ENCODE results near the gene CCDC154. TPM values are rescaled to one million over a fixed set of nuclear protein-coding genes. Genes with fewer than 3 reads are reported as not detected.

Gene CCDC154
- total and polyA plus RNA-seq, 2 experiments from 2014 or later = 0.18 TPM; not detected in 1

DNA sequence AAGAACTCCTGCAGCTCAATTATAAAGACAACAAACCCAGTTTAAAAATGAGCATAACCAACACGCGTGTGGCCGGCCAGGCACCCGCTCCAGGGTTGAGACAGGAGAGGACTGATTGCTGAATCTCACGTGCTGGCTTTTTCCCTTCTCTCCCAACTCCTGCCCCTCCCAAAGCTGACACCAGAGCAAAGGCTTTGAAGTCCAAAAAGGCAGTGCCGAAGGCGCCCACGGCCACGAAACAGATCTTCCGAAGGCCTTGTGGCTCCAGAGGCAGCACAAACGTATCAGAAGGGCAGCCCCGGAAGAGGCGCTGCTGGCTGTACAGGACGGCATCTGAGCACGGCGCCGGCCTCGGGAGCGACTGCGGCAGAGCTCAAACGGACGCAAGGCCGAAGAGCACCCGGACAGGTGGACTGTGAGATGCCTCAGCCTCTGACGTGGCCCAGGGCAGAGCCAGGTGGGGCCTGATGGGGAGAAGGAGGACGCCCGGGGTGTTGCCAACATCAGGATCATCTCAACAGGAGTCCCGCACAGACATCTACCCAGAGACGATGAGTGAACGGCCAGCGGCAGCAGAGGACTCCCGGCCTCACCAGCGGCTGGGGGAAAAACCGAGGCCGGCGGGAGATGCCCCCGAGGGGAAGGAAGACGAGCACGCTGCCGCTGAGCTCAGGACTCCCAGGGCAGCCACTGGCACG is 20.0 kb upstream of the CCDC154 start:
- no peaks in the 10 kb centered on the region for H3K27me3 ChIP-seq (replicated peaks; ENCODE audit: insufficient read depth)
- H3K9me2 ChIP-seq (ENCODE audit: insufficient read depth) = no peaks in the 10 kb centered on the region
- H3K9me3 ChIP-seq (ENCODE audit: low read depth) = no peaks in the 10 kb centered on the region
- no peaks in the 10 kb centered on the region for H3F3A ChIP-seq (ENCODE audit: insufficient read depth)
- no peaks in the 10 kb centered on the region for H4K20me1 ChIP-seq (ENCODE audit: insufficient read depth)
- DNase-seq = no peak
- no peak overlapping the region for H3K9ac ChIP-seq
- no peaks in the 10 kb centered on the region for H3K36me3 ChIP-seq (ENCODE audit: low read depth)
- H3K79me2 ChIP-seq (ENCODE audit: insufficient read depth) = peaks cover 24% of the 10 kb centered on the region
- TF ChIP-seq EZH2 (IDR thresholded peaks at IDR 0.05; ENCODE audit: insufficient read depth, poor library complexity, severe bottlenecking) = no peak
- no peak for TF ChIP-seq EZH2phosphoT487 (IDR thresholded peaks at IDR 0.05; ENCODE audit: insufficient read depth, low read depth)
- H3K27ac ChIP-seq = no peak overlapping the region
- no peak overlapping the region for H2AFZ ChIP-seq
- no peak overlapping the region for H3K4me2 ChIP-seq (ENCODE audit: unreplicated experiment)
- H3K4me3 ChIP-seq = no peak overlapping the region
- in situ Hi-C loops (cut with MboI) = no loop called here
- WGBS, 2 experiments (ENCODE audit: low coverage in 1 of 2, low lambda C conversion rate in 2 of 2, missing lambda C conversion rate in 2 of 2) = 88 to 89% methylated on average over 35 to 41 of the region's 41 CpGs
- no peaks in the 10 kb centered on the region for H3K4me1 ChIP-seq (ENCODE audit: insufficient read depth)

DNA sequence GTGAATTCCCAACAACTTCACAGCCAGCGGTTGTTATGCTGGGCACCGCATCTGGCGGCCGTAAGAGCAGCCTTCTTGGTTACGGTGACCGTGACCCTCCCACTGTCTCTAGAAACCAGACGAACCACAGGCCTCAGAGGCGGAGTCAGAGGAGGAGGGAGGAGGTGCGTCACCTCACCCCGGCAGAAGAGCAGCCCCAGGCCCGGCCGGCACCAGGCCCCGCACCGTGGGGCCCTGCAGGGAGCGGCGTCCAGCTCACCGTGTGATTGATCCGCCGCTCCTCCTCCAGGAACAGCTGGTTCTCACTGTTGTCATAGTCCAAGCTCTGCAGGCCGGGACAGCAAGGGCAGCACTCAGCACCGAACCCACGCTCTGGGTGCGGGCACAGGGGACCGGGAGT is 16.8 kb upstream of the CCDC154 start:
- Histone ChIP-seq H3K27ac (no peak overlapping the region), H3K9ac (no peak overlapping the region), H3K9me2 (ENCODE audit: insufficient read depth) (no peaks in the 10 kb centered on the region), H2AFZ (no peak overlapping the region), H3K9me3 (ENCODE audit: low read depth) (no peaks in the 10 kb centered on the region), H4K20me1 (ENCODE audit: insufficient read depth) (no peaks in the 10 kb centered on the region), H3F3A (ENCODE audit: insufficient read depth) (no peaks in the 10 kb centered on the region), H3K4me3 (no peak overlapping the region), H3K79me2 (ENCODE audit: insufficient read depth) (no peaks in the 10 kb centered on the region), H3K27me3 (replicated peaks; ENCODE audit: insufficient read depth) (no peaks in the 10 kb centered on the region), H3K4me2 (ENCODE audit: unreplicated experiment) (no peak overlapping the region), H3K4me1 (ENCODE audit: insufficient read depth) (no peaks in the 10 kb centered on the region), H3K36me3 (ENCODE audit: low read depth) (no peaks in the 10 kb centered on the region)
- in situ Hi-C loops (cut with MboI) = no loop called here
- 85 to 87% methylated on average over 19 to 24 of the region's 24 CpGs for WGBS, 2 experiments (ENCODE audit: low coverage in 1 of 2, low lambda C conversion rate in 2 of 2, missing lambda C conversion rate in 2 of 2)
- TF ChIP-seq EZH2 (IDR thresholded peaks at IDR 0.05; ENCODE audit: insufficient read depth, poor library complexity, severe bottlenecking) (no peak), EZH2phosphoT487 (IDR thresholded peaks at IDR 0.05; ENCODE audit: insufficient read depth, low read depth) (no peak)
- DNase-seq = no peak

DNA sequence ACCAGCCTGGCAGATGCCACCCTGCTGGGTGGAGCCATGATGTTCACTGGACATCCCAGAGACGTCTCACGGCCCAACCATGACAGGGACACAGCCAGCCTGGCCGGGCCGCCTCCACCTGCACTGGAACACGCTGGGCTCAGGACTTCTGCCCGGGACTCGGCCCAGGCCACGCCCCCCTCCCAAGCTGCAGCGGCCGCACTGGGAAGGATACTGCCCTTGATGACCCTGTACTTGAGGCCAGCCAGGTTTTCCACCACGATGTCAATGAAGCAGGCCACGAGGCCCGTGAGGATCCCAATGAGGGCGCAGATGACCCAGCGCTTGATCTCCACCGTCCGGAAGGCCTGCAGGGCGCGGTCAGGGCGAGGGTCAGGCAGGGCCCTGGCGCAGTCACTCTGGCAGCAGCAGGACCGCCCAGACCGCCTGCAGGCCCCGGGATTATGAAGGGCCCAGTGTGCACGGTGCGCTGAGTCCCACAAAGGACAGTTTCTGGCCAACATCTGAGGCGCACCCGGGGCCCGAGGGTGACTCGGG is 16.3 kb upstream of the CCDC154 start:
- 95 to 96% methylated on average over 29 to 30 of the region's 30 CpGs for WGBS, 2 experiments (ENCODE audit: low coverage in 1 of 2, low lambda C conversion rate in 2 of 2, missing lambda C conversion rate in 2 of 2)
- in situ Hi-C loops (cut with MboI) = no loop called here

DNA sequence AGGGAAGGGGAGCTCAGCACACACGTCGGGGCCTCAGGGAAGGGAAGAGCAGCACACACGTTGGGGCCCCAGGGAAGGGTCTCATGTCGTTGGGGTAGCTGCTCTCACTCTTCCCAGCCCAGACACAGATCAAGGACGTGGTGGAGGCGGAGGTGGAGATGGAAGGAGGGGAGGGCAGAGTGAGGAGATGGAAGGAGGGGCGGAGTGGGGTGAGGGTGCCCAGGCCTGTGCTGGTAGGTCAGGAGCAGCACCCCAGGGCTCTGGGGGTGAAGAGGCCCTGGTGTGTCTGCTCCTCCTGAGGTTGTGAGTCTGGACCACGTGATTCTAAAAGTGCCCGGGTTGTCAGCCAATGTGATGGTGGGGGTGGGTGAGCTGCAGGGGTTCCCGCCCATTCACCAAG is 15.6 kb upstream of the CCDC154 start:
- H3K4me2 ChIP-seq (ENCODE audit: unreplicated experiment) = no peak overlapping the region
- no peaks in the 10 kb centered on the region for H3F3A ChIP-seq (ENCODE audit: insufficient read depth)
- H3K9me2 ChIP-seq (ENCODE audit: insufficient read depth) = no peaks in the 10 kb centered on the region
- H3K27ac ChIP-seq = no peak overlapping the region
- WGBS, 2 experiments (ENCODE audit: low coverage in 1 of 2, low lambda C conversion rate in 2 of 2, missing lambda C conversion rate in 2 of 2) = 84 to 89% methylated on average over 9 to 10 of the region's 10 CpGs
- in situ Hi-C loops (cut with MboI) = no loop called here
- H3K9ac ChIP-seq = no peak overlapping the region
- no peak overlapping the region for H2AFZ ChIP-seq
- H3K36me3 ChIP-seq (ENCODE audit: low read depth) = no peaks in the 10 kb centered on the region
- H3K79me2 ChIP-seq (ENCODE audit: insufficient read depth) = no peaks in the 10 kb centered on the region
- TF ChIP-seq EZH2phosphoT487 (IDR thresholded peaks at IDR 0.05; ENCODE audit: insufficient read depth, low read depth) = no peak
- no peak for TF ChIP-seq EZH2 (IDR thresholded peaks at IDR 0.05; ENCODE audit: insufficient read depth, poor library complexity, severe bottlenecking)
- no peaks in the 10 kb centered on the region for H3K27me3 ChIP-seq (replicated peaks; ENCODE audit: insufficient read depth)
- H3K4me1 ChIP-seq (ENCODE audit: insufficient read depth) = no peaks in the 10 kb centered on the region
- no peak for DNase-seq
- H3K4me3 ChIP-seq = no peak overlapping the region
- no peaks in the 10 kb centered on the region for H3K9me3 ChIP-seq (ENCODE audit: low read depth)
- H4K20me1 ChIP-seq (ENCODE audit: insufficient read depth) = no peaks in the 10 kb centered on the region

More for the DNA sequence above, 16.3 kb upstream of the CCDC154 start:
- H3K4me3 ChIP-seq = no peak overlapping the region
- no peaks in the 10 kb centered on the region for H3K36me3 ChIP-seq (ENCODE audit: low read depth)
- no peak overlapping the region for H3K9ac ChIP-seq
- no peak for DNase-seq
- no peak overlapping the region for H3K4me2 ChIP-seq (ENCODE audit: unreplicated experiment)
- H3K9me3 ChIP-seq (ENCODE audit: low read depth) = no peaks in the 10 kb centered on the region
- H3K79me2 ChIP-seq (ENCODE audit: insufficient read depth) = no peaks in the 10 kb centered on the region
- H3K9me2 ChIP-seq (ENCODE audit: insufficient read depth) = no peaks in the 10 kb centered on the region
- no peak overlapping the region for H2AFZ ChIP-seq
- H3K4me1 ChIP-seq (ENCODE audit: insufficient read depth) = no peaks in the 10 kb centered on the region
- H3F3A ChIP-seq (ENCODE audit: insufficient read depth) = no peaks in the 10 kb centered on the region
- no peak overlapping the region for H3K27ac ChIP-seq
- no peaks in the 10 kb centered on the region for H3K27me3 ChIP-seq (replicated peaks; ENCODE audit: insufficient read depth)
- TF ChIP-seq EZH2 (IDR thresholded peaks at IDR 0.05; ENCODE audit: insufficient read depth, poor library complexity, severe bottlenecking) (no peak), EZH2phosphoT487 (IDR thresholded peaks at IDR 0.05; ENCODE audit: insufficient read depth, low read depth) (no peak)
- H4K20me1 ChIP-seq (ENCODE audit: insufficient read depth) = no peaks in the 10 kb centered on the region
